Astrocyte of the spinal cord (primary cell): ENCODE data around the gene MRGPRX3.
"Not testable (repeated sequence)": the region's sequence is repeated elsewhere in the genome, so short reads cannot be mapped to it uniquely, and the experiment has no call there.

Source experiments
- DNase-seq: peaks from one replicate; pipeline ENCODE4 v3.0.0; 2011; ENCODE audit warnings: low read depth, low spot score
- H3K4me3 ChIP-seq: 2 replicates; pipeline ENCODE4 v1.5.1; 2011; ENCODE audit warnings: low read depth, mild to moderate bottlenecking, low read length, moderate library complexity
- in situ Hi-C: cut with HindIII; loops from 2 replicates; pipeline ENCODE4 v1.10.0; 2017; ENCODE audit warnings: low sequenced_read_pairs
- TF ChIP-seq, protein P1 (sequence below): IDR thresholded peaks from 2 replicates; pipeline ENCODE4 v1.5.1; 2012; ENCODE audit warnings: low read depth, mild to moderate bottlenecking, low read length, inconsistent platforms

MRGPRX3 gene

DNA sequence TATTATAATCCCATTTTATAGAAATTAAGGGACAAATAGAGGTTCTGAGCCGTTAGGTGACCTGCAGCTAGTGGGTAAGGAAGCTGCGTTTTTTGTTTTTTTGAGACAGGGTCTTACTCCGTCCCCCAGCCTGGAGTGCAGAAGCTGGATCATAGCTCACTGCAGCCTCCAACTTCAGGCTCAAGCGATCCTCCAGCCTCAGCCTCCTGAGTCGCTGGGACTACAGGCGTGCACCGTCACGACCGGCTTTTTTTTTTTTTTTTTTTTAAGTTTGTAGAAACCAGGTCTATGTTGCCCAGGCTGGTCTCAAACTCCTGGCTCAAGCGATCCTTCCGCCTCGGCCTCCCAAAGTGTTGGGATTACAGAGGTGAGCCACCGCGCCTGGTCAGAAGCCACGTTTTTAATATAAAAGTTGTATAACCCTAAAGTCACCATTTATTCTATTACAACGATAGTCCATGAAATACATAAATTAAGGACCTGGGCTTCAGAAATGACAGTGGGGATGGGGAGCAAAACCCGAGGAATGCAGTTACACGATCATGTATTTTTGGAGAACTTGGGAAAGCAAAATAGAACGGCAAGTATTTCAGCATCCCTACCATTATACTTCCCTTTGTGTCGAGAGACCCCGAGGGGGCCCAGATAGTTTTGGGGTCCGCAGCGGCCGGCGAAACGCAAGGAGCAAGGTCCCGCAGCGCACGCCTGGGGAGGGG is 27.1 kb upstream of the MRGPRX3 start:
- in situ Hi-C loops, result no loop called here
- TF ChIP-seq, protein P1, sequence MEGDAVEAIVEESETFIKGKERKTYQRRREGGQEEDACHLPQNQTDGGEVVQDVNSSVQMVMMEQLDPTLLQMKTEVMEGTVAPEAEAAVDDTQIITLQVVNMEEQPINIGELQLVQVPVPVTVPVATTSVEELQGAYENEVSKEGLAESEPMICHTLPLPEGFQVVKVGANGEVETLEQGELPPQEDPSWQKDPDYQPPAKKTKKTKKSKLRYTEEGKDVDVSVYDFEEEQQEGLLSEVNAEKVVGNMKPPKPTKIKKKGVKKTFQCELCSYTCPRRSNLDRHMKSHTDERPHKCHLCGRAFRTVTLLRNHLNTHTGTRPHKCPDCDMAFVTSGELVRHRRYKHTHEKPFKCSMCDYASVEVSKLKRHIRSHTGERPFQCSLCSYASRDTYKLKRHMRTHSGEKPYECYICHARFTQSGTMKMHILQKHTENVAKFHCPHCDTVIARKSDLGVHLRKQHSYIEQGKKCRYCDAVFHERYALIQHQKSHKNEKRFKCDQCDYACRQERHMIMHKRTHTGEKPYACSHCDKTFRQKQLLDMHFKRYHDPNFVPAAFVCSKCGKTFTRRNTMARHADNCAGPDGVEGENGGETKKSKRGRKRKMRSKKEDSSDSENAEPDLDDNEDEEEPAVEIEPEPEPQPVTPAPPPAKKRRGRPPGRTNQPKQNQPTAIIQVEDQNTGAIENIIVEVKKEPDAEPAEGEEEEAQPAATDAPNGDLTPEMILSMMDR, result no peak
- H3K4me3 ChIP-seq, result peak overlapping the region; percentile 76
- no peak for DNase-seq

DNA sequence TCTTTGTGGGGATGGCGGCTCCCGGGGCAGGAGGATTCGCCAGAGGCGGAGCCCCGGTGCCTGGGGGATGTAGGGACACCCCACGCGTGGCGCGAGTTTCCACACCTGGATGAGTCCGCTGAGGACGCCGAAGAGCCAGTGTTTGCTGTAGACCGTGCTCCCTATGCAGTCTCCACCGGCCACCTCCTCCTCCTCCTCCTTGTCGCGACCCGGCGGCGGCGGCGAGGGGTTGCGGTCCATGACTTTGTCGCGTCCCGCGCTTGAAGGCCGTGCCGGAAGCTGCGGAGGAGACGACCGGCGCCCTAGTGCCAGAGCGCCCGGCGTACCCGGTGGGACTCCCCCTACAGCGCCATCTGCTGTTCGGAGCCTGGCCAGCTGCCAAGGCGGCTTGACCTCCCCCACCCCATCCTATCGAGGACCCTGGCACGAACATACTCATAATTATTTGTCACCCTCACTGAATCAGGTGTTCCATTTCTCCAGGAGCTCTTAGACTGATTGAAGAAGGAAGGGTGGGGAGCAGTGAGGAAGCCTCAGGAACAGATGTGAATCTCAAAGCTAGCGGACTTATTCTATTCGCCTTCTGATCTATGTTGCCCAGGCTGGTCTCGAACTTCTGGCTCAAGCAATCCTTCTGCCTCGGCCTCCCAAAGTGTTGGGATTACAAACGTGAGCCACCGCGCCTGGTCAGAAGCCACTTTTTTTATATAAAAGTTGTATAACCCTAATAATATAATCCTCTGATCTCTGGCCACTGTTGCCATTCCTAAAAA is 26.4 kb upstream of the MRGPRX3 start, which contains the start of gene SAAL1:
Gene SAAL1 (minus strand): TSS at position 281 of the 773 bp plus-strand sequence. CDS start 41 bp downstream, at position 240.
- peak; percentile 79 for DNase-seq
- H3K4me3 ChIP-seq, result peak within 1 kb of the TSS; percentile 76
- in situ Hi-C loops, result no loop called here
- TF ChIP-seq, protein P1, result peak; percentile 80

DNA sequence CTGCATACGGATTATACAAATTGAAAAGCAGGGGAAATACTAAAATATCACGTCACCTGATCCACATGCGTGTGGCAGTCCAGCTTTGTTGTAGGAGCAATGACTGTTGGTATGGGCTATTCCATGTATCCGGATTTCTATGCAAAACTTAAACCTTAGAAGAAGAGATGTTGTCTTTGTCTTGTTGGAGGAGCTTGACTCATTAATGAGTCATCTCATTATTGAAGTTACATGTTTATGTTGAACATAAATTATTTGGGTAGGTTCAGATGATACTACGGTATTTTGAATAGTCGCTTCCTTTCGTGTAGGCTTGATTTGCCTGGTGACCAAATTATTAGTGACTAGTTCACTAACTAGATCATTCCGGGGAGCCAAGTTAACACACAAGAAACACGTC is 25.7 kb upstream of the MRGPRX3 start:
- DNase-seq, result peak; percentile 11
- in situ Hi-C loops, result no loop called here
- no peak overlapping the region for H3K4me3 ChIP-seq
- TF ChIP-seq, protein P1, result no peak

DNA sequence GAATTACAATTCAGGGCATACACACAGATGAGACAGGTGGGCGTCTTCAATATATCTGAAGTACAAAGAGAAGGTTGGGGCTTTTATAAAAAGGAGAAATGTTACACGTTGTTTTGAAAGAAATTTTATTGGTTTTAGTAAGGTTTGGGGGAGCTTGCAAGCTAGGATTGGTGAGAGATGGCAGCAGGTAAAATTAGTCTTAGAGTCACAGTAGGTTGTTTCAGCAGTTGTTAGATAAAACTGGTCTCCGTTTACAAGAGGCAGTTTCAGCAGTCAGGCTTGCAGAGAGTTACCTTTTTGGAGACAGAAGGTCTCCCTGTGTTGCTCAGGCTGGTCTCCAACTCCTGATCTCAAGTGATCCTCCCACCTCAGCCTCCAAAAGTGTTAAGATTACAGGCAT is 24.1 kb upstream of the MRGPRX3 start:
- DNase-seq, result no peak
- TF ChIP-seq, protein P1, result no peak
- in situ Hi-C loops, result no loop called here
- no peak overlapping the region for H3K4me3 ChIP-seq

DNA sequence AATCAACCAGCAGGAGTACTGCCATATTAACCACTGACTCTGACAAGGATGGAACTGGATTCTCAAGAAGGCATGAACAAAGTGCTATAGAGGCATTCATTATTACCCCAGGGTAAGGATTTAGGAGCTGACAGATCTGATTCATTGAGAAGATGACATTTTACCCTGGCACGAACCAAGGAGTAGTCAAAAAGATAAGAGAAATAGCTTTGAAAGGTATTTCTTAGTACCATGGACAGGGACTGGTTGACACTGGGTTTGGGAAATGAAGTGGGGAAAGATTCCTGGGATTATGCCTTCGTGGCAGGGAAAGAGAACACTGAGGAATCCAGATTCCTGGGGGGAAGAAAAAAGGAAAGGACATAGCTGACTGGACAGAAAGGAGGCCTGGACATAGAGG is 21.4 kb upstream of the MRGPRX3 start:
- no peak for DNase-seq
- TF ChIP-seq, protein P1, result no peak
- in situ Hi-C loops, result no loop called here
- H3K4me3 ChIP-seq, result no peak overlapping the region

DNA sequence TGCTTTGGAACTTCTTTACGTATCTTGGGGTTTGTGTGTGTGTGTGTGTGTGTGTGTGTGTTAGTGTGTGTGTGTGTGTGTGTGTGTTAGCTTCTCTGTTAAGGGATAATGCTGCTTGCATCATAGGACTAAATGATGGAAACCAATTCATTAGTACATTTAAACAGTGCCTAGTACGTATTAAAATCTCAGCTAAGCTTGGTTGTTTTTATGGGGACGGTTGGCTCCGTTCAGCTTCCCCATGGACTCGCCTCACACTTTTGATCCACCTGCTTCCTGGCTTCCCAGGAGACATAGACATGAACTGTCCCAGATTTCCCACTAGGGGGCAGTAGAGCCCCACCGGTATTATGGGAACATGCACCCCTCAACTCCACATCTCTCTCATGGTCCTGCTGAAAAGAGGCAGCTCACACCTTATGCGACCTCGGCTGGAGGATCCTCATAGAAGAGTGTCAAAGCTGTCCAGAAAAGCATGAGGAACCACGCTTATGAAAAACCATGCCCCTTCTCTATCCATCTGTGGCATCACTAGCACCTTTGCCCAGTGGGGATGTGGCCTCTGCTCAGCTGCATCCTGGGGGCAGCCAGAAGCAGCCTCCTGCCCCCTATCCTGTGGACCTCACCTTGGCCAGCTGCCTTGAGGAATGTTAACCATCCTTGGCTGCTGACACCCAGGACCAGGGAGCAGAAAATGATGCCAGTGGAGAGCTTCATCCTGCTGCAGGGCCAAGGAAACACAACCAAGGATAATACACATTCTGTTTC is 16.8 kb upstream of the MRGPRX3 start:
- H3K4me3 ChIP-seq, result no peak overlapping the region
- DNase-seq, result peak; percentile 51
- in situ Hi-C loops, result no loop called here
- TF ChIP-seq, protein P1, result peak; percentile 87

DNA sequence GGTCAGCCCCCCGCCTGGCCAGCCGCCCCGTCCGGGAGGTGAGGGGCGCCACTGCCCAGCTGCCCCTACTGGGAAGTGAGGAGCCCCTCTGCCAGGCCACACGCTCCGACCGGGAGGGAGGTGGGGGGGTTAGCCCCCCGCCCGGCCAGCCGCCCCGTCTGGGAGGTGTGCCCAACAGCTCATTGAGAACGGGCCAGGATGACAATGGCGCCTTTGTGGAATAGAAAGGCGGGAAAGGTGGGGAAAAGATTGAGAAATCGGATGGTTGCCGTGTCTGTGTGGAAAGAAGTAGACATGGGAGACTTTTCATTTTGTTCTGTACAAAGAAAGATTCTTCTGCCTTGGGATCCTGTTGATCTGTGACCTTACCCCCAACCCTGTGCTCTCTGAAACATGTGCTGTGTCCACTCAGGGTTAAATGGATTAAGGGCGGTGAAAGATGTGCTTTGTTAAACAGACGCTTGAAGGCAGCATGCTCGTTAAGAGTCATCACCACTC is 11.0 kb upstream of the MRGPRX3 start:
- H3K4me3 ChIP-seq, in situ Hi-C loops, DNase-seq: not testable (repeated sequence)

DNA sequence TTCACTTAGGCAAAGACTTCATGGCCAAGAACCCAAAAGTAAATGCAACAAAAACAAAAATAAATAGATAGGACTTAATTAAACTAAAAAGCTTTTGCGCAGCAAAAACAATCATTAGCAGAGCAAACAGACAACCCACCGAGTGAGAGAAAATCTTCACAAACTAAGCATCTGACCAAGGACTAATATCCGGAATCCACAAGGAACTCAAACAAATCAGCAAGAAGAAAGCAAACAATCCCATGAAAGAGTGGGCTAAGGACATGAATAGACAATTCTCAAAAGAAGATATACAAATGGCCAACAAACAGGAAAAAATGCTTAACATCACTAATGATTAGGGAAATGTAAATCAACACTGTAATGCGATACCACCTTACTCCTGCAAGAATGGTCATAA is 1.3 kb upstream of the MRGPRX3 start:
- DNase-seq, in situ Hi-C loops: not testable (repeated sequence)

More for the DNA sequence above, 1.3 kb upstream of the MRGPRX3 start:
- not testable (repeated sequence) for H3K4me3 ChIP-seq
